Neural progenitor cell (in vitro differentiated cells): ENCODE data around the gene WDHD1.

Experiments used
- EZH2 ChIP-seq: fragments of 200-600 bp; sonication (generic); IDR thresholded peaks from 2 replicates; pipeline ENCODE4 v1.6.1; 2017; ENCODE audit warnings: antibody characterized with exemption, mild to moderate bottlenecking, moderate library complexity
- TF ChIP-seq, protein P1 (sequence below): fragments of 200-600 bp; sonication (generic); IDR thresholded peaks from 2 replicates; pipeline ENCODE4 v1.5.1; 2017; ENCODE audit warnings: antibody characterized with exemption, mild to moderate bottlenecking

GRCh38 chr14:54902143-54902520, 124.8 kb downstream of the WDHD1 start:
- TF ChIP-seq, protein P1, sequence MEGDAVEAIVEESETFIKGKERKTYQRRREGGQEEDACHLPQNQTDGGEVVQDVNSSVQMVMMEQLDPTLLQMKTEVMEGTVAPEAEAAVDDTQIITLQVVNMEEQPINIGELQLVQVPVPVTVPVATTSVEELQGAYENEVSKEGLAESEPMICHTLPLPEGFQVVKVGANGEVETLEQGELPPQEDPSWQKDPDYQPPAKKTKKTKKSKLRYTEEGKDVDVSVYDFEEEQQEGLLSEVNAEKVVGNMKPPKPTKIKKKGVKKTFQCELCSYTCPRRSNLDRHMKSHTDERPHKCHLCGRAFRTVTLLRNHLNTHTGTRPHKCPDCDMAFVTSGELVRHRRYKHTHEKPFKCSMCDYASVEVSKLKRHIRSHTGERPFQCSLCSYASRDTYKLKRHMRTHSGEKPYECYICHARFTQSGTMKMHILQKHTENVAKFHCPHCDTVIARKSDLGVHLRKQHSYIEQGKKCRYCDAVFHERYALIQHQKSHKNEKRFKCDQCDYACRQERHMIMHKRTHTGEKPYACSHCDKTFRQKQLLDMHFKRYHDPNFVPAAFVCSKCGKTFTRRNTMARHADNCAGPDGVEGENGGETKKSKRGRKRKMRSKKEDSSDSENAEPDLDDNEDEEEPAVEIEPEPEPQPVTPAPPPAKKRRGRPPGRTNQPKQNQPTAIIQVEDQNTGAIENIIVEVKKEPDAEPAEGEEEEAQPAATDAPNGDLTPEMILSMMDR = no peak
- peak; percentile 9 for TF ChIP-seq EZH2
